Keratinocyte (primary cell): ENCODE measurements around the gene FBXO34. TPM values are rescaled to one million over a fixed set of nuclear protein-coding genes. Genes with fewer than 3 reads are reported as not detected.

Experiments used
- DNase-seq: peaks from one replicate; pipeline ENCODE4 v3.0.0-alpha.2; 2011; ENCODE audit warnings: low read depth, missing footprints, low spot score
- FAIRE-seq: peaks from 2 replicates; lab custom pipeline; 2011; peaks lifted over from hg19 to GRCh38; lab: Jason Lieb, UNC
- H2AFZ ChIP-seq: 2 replicates; pipeline ENCODE4 v1.6.0; 2012; ENCODE audit warnings: low read length, control low read depth, inconsistent platforms; ENCODE audit not compliant: control insufficient read depth
- H3K27ac ChIP-seq: 2 replicates; pipeline ENCODE4 v1.5.1; 2011; ENCODE audit warnings: low read length; ENCODE audit not compliant: control insufficient read depth, insufficient read depth
- H3K27me3 ChIP-seq: 3 replicates; pipeline ENCODE4 v1.6.0; 2011; ENCODE audit warnings: low read length; ENCODE audit not compliant: control insufficient read depth, insufficient read depth; ENCODE audit errors: extremely low read depth
- H3K36me3 ChIP-seq, 2 experiments: 2 replicates in 1 of 2; 3 replicates in 1 of 2; pipeline ENCODE4 v1.5.1; 2011; ENCODE audit warnings: low read length in 2 of 2, mild to moderate bottlenecking in 1 of 2; ENCODE audit not compliant: control insufficient read depth in 2 of 2, insufficient read depth in 2 of 2; ENCODE audit errors: extremely low read depth in 1 of 2
- H3K4me1 ChIP-seq: 3 replicates; pipeline ENCODE4 v1.5.1; 2011; ENCODE audit warnings: low read length; ENCODE audit not compliant: control insufficient read depth, insufficient read depth; ENCODE audit errors: extremely low read depth
- H3K4me2 ChIP-seq: 3 replicates; pipeline ENCODE4 v1.6.0; 2011; ENCODE audit warnings: low read depth, low read length; ENCODE audit not compliant: control insufficient read depth, insufficient read depth; ENCODE audit errors: extremely low read depth
- H3K4me3 ChIP-seq, 3 experiments: fragments of 200-600 bp in 1 of 3; sonication (generic) in 1 of 3; 2 replicates in 2 of 3; 3 replicates in 1 of 3; pipeline ENCODE4 v1.5.1; 2011 to 2016; ENCODE audit warnings: low read length in 3 of 3, mild to moderate bottlenecking in 3 of 3, control low read depth in 2 of 3, inconsistent platforms in 1 of 3, low read depth in 1 of 3, mixed read lengths in 1 of 3, mixed run types in 1 of 3, moderate library complexity in 1 of 3; ENCODE audit not compliant: control insufficient read depth in 2 of 3, insufficient read depth in 2 of 3; ENCODE audit errors: extremely low read depth in 1 of 3
- H3K79me2 ChIP-seq: 2 replicates; pipeline ENCODE4 v1.6.0; 2012; ENCODE audit warnings: low read length; ENCODE audit not compliant: control insufficient read depth, insufficient read depth
- H3K9ac ChIP-seq: 3 replicates; pipeline ENCODE4 v1.6.0; 2011; ENCODE audit warnings: low read length; ENCODE audit not compliant: control insufficient read depth, insufficient read depth; ENCODE audit errors: extremely low read depth
- H3K9me1 ChIP-seq: 3 replicates; pipeline ENCODE4 v1.6.0; 2011; ENCODE audit warnings: low read length; ENCODE audit not compliant: control insufficient read depth, insufficient read depth; ENCODE audit errors: extremely low read depth
- H3K9me3 ChIP-seq: 2 replicates; pipeline ENCODE4 v1.5.1; 2012; ENCODE audit warnings: low read depth, low read length; ENCODE audit not compliant: control insufficient read depth
- H4K20me1 ChIP-seq: 3 replicates; pipeline ENCODE4 v1.6.0; 2011; ENCODE audit warnings: low read length; ENCODE audit not compliant: control insufficient read depth, insufficient read depth; ENCODE audit errors: extremely low read depth
- CTCF ChIP-seq, 3 experiments: IDR thresholded peaks in 1 of 3; conservative IDR thresholded peaks in 1 of 3; optimal IDR thresholded peaks in 1 of 3; 2 replicates in 2 of 3; 3 replicates in 1 of 3; pipeline versions ENCODE3 to v1.5.1; 2011; ENCODE audit warnings: low read length in 3 of 3, mild to moderate bottlenecking in 3 of 3, moderate library complexity in 2 of 3, control low read depth in 1 of 3, inconsistent platforms in 1 of 3; ENCODE audit not compliant: insufficient read depth in 2 of 3; ENCODE audit errors: extremely low read depth in 1 of 3
- EZH2 ChIP-seq: IDR thresholded peaks from one replicate; pipeline ENCODE4 v1.6.1; 2012; ENCODE audit warnings: inconsistent platforms, mild to moderate bottlenecking, low read length, moderate library complexity
- dilution Hi-C: fragments of 300-500 bp; cut with MboI; formaldehyde crosslinking; loops from one replicate; pipeline ENCODE4 v1.7.0; 2020; ENCODE audit warnings: low sequenced_read_pairs; ENCODE audit not compliant: extremely low pct_ligation_motif_present
- polyA plus RNA-seq, 5 experiments: library from polyadenylated mRNA; depleted of rRNA in 3 of 5; stranded (reverse) in 3 of 5; stranded (forward) in 1 of 5; unstranded in 1 of 5; fragments of >200 nt; gene quantifications; 1 replicate in 1 of 5; 2 replicates in 3 of 5; 3 replicates in 1 of 5; pipeline versions ENCODE4 v1.2.1 to v1.2.3, GENCODE V29; 2011 to 2012; ENCODE audit warnings: missing spikeins in 2 of 5, low read depth in 1 of 5, low replicate concordance in 1 of 5

FBXO34 gene
- polyA plus RNA-seq, 1 donor (not counting 4 experiments of a cell fraction or from before 2014, with no cell fraction given) = 18.0 TPM

DNA sequence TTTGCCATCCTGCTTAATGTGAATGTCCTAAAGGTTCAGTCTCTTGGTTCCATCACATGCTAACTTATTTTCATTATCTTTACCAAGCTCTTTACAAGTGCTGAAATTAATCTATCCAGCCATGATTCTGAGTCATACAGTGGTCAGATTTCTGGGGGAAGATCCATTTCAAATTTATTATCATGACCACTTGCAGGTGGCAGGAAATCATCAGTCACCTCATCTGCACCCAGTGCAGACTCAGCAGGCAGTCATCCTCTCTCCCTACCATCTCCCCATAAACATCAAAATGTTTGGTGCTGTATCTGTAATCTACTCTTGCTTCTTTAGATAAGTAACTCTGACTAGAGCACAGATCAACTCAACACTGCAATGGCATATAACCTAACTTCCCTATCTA, 116.9 kb downstream of the FBXO34 start:
- Histone ChIP-seq H3K9ac (no peak overlapping the region), H3K4me3 (no peak overlapping the region), H3K4me2 (no peak overlapping the region), H3K27ac (no peak overlapping the region), H3K36me3 (peaks cover 0 to 7% of the 10 kb centered on the region in 2 experiments), H3K9me3 (no peaks in the 10 kb centered on the region), H2AFZ (no peak overlapping the region), H3K27me3 (no peaks in the 10 kb centered on the region), H3K79me2 (no peaks in the 10 kb centered on the region), H4K20me1 (no peaks in the 10 kb centered on the region), H3K4me1 (no peaks in the 10 kb centered on the region), H3K9me1 (no peaks in the 10 kb centered on the region)
- dilution Hi-C loops = no loop called here
- FAIRE-seq = peak; percentile 55
- DNase-seq = no peak
- TF ChIP-seq CTCF (optimal IDR thresholded peaks at IDR 0.05 in 1 of 3, IDR thresholded peaks at IDR 0.05 in 1 of 3, conservative IDR thresholded peaks at IDR 0.05 in 1 of 3; ENCODE audit: extremely low read depth in 1 of 3, insufficient read depth in 2 of 3, low read length in 3 of 3) (no peak), EZH2 (no peak)

DNA sequence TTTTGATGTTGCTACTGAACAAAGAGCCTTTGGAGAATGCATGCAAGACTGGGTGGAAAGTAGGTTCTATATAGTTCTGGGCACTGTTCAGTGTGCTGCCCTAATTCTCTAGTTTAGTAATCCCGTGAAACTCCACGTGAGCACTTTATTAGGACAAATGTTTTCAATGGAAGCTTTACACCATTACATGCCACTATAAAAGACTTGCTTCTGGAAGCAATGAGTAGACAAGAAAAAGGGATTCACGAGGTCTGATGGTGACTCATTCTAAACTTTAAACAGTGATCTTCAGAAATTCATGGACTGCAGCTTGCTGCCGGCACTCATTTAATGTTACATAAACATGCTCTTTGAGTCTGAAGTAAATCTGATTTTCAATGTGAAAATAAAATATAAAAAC, 118.1 kb downstream of the FBXO34 start:
- dilution Hi-C loops = no loop called here
- no peak for DNase-seq
- no peaks in the 10 kb centered on the region for H3K27me3 ChIP-seq
- no peak overlapping the region for H3K9ac ChIP-seq
- no peaks in the 10 kb centered on the region for H3K79me2 ChIP-seq
- no peaks in the 10 kb centered on the region for H3K9me3 ChIP-seq
- no peaks in the 10 kb centered on the region for H3K4me1 ChIP-seq
- H3K9me1 ChIP-seq = no peaks in the 10 kb centered on the region
- no peaks in the 10 kb centered on the region for H4K20me1 ChIP-seq
- FAIRE-seq = no peak
- no peak overlapping the region for H3K4me3 ChIP-seq
- TF ChIP-seq EZH2 = no peak
- no peak for TF ChIP-seq CTCF (optimal IDR thresholded peaks at IDR 0.05 in 1 of 3, IDR thresholded peaks at IDR 0.05 in 1 of 3, conservative IDR thresholded peaks at IDR 0.05 in 1 of 3; ENCODE audit: extremely low read depth in 1 of 3, insufficient read depth in 2 of 3, low read length in 3 of 3)
- H3K4me2 ChIP-seq = no peak overlapping the region
- no peak overlapping the region for H2AFZ ChIP-seq
- H3K27ac ChIP-seq = no peak overlapping the region
- peaks cover 0 to 7% of the 10 kb centered on the region in 2 experiments for H3K36me3 ChIP-seq
